ENCODE data around the gene TMEM8B. TPM values are rescaled to one million over a fixed set of nuclear protein-coding genes. Genes with fewer than 3 reads are reported as not detected.

TMEM8B gene
- total RNA-seq, 3 donors from 2014 or later = 12.4 to 22.8 (median 18.9) TPM

DNA sequence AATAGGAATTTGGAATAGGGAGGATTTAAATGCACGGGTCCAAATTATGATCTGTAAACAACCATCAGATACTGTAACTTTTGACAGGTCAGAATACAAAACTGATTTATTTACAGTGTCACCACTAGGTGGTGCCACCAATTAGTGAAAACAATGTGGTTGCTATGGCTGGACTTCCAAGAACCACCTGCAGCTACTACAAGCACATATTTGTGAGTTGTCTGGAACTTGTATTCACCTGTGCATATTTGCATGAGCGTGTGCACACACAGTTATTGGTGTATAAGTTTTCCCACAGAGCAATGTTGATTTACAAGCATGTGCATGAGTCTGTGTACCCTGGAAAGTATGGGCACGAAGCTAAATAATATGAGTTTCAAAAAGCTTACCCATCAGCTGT is 74.0 kb downstream of the TMEM8B start:
- DNase-seq = peak in 1 of 3 donors; percentile 70
- Histone ChIP-seq H3K36me3 (ENCODE audit: low read depth) (no peaks in the 10 kb centered on the region), H3K4me1 (ENCODE audit: low read depth) (peaks cover 39% of the 10 kb centered on the region), H3K9me3 (no peaks in the 10 kb centered on the region), H3K4me3 (no peak overlapping the region)
- TF ChIP-seq, protein P1, sequence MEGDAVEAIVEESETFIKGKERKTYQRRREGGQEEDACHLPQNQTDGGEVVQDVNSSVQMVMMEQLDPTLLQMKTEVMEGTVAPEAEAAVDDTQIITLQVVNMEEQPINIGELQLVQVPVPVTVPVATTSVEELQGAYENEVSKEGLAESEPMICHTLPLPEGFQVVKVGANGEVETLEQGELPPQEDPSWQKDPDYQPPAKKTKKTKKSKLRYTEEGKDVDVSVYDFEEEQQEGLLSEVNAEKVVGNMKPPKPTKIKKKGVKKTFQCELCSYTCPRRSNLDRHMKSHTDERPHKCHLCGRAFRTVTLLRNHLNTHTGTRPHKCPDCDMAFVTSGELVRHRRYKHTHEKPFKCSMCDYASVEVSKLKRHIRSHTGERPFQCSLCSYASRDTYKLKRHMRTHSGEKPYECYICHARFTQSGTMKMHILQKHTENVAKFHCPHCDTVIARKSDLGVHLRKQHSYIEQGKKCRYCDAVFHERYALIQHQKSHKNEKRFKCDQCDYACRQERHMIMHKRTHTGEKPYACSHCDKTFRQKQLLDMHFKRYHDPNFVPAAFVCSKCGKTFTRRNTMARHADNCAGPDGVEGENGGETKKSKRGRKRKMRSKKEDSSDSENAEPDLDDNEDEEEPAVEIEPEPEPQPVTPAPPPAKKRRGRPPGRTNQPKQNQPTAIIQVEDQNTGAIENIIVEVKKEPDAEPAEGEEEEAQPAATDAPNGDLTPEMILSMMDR (IDR thresholded peaks at IDR 0.05) = peak; percentile 47
- peak; percentile 23 for ATAC-seq
- intact Hi-C loops (cut with DNase I, micrococcal nuclease) = loop anchor here in 1 of 2 donors (5.0 kb wide), 1 partner anchor 44 kb away; no protein-coding TSS in a partner anchor

DNA sequence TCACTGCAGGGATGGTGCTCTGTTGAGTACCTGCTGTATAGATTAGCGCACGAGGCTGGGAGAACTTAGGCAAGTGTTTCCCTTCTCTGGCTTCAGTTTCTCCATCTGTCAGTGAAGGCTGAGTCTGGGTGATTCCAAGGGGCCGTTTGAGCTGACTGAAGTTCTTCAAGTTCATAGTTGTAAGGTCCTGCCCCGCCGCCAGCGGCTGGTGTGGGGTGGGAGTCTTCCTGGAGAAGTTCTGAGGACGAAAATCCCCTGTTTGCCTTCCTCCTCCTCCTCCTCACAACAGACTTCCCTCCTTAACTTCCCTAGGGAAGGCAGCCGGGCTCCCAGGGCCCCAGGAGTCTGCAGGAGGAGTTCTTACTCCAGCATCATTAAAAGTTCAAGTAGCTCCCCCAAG is 75.3 kb downstream of the TMEM8B start:
- ATAC-seq (no peak), DNase-seq (no peak)
- Histone ChIP-seq H3K4me1 (ENCODE audit: low read depth) (peaks cover 52% of the 10 kb centered on the region), H3K36me3 (ENCODE audit: low read depth) (no peaks in the 10 kb centered on the region), H3K9me3 (no peaks in the 10 kb centered on the region), H3K4me3 (no peak overlapping the region)
- TF ChIP-seq, protein P1 (IDR thresholded peaks at IDR 0.05) = no peak
- intact Hi-C loops (cut with DNase I, micrococcal nuclease) = loop anchor here in 1 of 2 donors (5.0 kb wide), 1 partner anchor 43 kb away; no protein-coding TSS in a partner anchor

DNA sequence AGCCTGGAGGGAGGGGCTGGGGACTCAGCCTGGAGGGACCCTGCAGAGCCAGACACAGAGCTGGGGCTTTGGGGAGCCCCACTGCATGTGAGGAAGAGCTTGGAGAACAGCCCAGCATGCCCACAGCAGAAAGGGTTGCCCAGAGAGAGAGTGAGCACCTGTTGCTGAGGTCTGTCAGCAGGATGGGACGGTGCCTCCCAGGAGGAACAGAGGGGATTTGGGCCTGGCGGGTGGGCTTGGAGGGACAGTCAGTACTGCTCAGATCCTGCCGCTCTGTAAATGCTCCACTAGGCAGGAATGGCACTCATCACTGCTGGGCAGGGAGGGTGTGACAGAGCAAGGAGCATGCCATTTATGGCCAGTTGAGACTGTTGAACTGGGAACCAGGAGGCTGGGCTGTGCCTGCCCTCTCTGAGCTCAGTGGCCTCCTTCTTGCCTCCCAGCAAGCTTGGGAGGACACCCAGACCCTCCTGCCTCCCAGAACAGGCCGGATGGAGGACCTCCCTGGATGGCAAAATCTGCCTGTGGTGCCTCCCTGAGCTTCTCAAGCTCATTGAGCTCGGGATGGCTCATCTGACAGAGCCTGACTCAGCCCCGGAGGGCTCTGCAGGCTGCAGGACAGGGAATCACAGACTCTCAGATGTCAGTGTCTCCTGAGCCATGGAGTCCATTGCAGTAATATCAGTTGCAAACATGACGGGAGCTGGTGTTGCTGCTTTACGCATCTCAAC is 76.2 kb downstream of the TMEM8B start:
- intact Hi-C loops (cut with DNase I, micrococcal nuclease) = loop anchor here in 1 of 2 donors (5.0 kb wide), 1 partner anchor 42 kb away; no protein-coding TSS in a partner anchor
- ATAC-seq = peak; percentile 67
- TF ChIP-seq, protein P1 (IDR thresholded peaks at IDR 0.05) = no peak
- no peaks in the 10 kb centered on the region for H3K9me3 ChIP-seq
- DNase-seq = peak; percentile 70 to 75 (median 72)
- H3K4me3 ChIP-seq = no peak overlapping the region
- H3K4me1 ChIP-seq (ENCODE audit: low read depth) = peaks cover 61% of the 10 kb centered on the region
- no peaks in the 10 kb centered on the region for H3K36me3 ChIP-seq (ENCODE audit: low read depth)

DNA sequence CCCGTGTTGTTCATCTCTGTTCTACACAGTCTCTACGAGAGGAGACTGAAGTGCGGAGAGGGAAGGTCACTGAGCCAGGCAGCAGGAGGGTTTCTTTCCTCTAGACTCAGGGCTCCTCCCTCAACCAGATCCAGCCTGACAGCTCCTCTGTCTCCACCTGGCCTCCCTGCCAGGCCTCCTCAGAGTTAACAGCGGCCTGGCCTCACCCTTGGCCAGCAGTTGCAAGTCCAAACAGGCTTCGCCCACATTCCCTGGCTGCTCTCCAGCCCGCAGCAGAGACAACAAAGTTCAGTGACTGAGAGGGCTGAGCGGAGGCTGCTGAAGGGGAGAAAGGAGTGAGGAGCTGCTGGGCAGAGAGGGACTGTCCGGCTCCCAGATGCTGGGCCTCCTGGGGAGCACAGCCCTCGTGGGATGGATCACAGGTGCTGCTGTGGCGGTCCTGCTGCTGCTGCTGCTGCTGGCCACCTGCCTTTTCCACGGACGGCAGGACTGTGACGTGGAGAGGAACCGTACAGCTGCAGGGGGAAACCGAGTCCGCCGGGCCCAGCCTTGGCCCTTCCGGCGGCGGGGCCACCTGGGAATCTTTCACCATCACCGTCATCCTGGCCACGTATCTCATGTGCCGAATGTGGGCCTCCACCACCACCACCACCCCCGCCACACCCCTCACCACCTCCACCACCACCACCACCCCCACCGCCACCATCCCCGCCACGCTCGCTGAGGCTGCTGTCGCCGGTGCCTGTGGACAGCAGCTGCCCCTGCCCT is 77.1 kb downstream of the TMEM8B start, which contains the start of gene HRCT1:
HRCT1 (plus strand) TSS at position 291 of the 768 bp plus-strand sequence; CDS start at position 377, 86 bp downstream.
- intact Hi-C loops (cut with DNase I, micrococcal nuclease) = loop anchor here in 1 of 2 donors (5.0 kb wide), 1 partner anchor 41 kb away; no protein-coding TSS in a partner anchor
- Histone ChIP-seq H3K36me3 (ENCODE audit: low read depth) (no peaks in the 10 kb centered on the region), H3K4me1 (ENCODE audit: low read depth) (peaks cover 70% of the 10 kb centered on the region), H3K9me3 (no peaks in the 10 kb centered on the region), H3K4me3 (no peak within 1 kb of the TSS)
- TF ChIP-seq, protein P1 (IDR thresholded peaks at IDR 0.05) = no peak
- DNase-seq = peak; percentile 96
- peak; percentile 80 for ATAC-seq

DNA sequence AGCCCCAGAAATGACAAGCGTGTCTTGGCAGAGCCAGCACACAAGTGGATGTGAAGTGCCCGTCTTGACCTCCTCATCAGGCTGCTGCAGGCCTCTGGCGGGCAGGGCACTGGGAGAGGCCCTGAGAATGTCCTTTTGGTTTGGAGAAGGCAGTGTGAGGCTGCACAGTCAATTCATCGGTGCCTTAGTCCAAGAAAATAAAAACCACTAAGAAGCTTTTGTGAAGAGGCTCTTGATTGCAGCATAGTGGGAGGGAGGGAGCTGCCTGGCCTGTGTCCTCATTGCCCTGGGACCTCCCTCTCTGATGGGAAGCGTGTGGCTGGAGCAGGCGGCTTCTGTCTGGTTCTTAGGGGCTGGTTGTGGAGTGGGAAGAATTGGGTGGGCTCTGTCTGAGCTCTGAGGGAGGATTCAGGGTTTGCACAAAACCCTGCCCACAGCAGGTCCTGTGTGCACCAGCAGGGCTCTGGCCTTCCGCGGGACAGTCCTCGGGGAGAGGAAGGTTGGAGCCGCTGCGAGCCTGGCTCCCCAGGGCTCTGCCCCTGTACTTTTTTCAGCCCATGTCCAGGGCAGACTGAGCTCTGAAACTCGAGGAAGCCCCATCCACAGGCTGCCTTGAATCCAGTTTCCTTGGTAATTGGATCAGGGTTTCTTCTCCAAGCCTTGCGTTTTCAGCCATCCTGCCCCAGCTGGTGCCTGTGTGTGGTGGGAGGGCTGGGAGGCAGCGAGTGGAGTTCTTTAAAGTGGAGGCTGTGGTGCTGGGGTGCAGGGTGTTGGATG is 78.1 kb downstream of the TMEM8B start:
- H3K4me3 ChIP-seq = no peak overlapping the region
- ATAC-seq (peak; percentile 16), DNase-seq (peak; percentile 60 to 69 (median 66))
- intact Hi-C loops (cut with DNase I, micrococcal nuclease) = loop anchor here in 1 of 2 donors (5.0 kb wide), 1 partner anchor 40 kb away; no protein-coding TSS in a partner anchor
- H3K36me3 ChIP-seq (ENCODE audit: low read depth) = no peaks in the 10 kb centered on the region
- no peaks in the 10 kb centered on the region for H3K9me3 ChIP-seq
- TF ChIP-seq, protein P1 (IDR thresholded peaks at IDR 0.05) = no peak
- H3K4me1 ChIP-seq (ENCODE audit: low read depth) = peaks cover 72% of the 10 kb centered on the region

Measured in mucosa of descending colon (tissue), 3 donors.